ENCODE data around the gene HSPB1.

DNA sequence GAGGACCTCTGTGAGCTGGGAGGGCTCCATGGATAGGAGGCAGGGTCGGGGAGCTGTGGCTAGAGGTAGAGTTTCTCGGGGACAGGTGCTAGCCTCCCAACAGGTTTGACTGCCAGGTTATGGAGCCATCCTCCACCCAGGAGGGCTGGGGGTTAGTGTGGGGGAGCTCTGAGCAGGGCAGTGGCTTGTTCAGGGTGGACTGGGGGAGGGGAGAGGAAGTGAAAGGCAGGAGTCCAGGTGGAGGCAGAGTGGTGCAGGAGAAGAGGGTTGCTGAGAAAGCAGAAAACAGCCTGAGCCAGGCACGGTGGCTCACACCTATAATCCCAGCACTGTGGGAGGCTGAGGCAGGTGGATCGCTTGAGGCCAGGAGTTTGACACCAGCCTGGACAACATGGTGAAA is 40.5 kb upstream of the HSPB1 start:
- TF ChIP-seq, protein P1, sequence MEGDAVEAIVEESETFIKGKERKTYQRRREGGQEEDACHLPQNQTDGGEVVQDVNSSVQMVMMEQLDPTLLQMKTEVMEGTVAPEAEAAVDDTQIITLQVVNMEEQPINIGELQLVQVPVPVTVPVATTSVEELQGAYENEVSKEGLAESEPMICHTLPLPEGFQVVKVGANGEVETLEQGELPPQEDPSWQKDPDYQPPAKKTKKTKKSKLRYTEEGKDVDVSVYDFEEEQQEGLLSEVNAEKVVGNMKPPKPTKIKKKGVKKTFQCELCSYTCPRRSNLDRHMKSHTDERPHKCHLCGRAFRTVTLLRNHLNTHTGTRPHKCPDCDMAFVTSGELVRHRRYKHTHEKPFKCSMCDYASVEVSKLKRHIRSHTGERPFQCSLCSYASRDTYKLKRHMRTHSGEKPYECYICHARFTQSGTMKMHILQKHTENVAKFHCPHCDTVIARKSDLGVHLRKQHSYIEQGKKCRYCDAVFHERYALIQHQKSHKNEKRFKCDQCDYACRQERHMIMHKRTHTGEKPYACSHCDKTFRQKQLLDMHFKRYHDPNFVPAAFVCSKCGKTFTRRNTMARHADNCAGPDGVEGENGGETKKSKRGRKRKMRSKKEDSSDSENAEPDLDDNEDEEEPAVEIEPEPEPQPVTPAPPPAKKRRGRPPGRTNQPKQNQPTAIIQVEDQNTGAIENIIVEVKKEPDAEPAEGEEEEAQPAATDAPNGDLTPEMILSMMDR (IDR thresholded peaks at IDR 0.05) = no peak
- TF ChIP-seq POLR2A (IDR thresholded peaks at IDR 0.05) (no peak), EP300 (IDR thresholded peaks at IDR 0.05) (no peak)
